SJSA1 (cell line): ENCODE data around the gene KLHDC8A. TPM values are rescaled to one million over a fixed set of nuclear protein-coding genes. Genes with fewer than 3 reads are reported as not detected.
"Not testable (repeated sequence)": the region's sequence is repeated elsewhere in the genome, so short reads cannot be mapped to it uniquely, and the experiment has no call there.

Experiments used
- DNase-seq, 2 experiments: peaks; one replicate each; pipeline ENCODE4 v3.0.0-alpha.2; 2015 to 2020; ENCODE audit warnings: low spot score in 2 of 2, low read depth in 1 of 2
- H3K27ac ChIP-seq: fragments of 250-450 bp; sonication (Bioruptor Pico); 2 replicates; pipeline ENCODE4 v1.5.1; 2020; ENCODE audit warnings: mild to moderate bottlenecking, moderate library complexity
- H3K27me3 ChIP-seq: fragments of 250-450 bp; sonication (Bioruptor Pico); replicated peaks from 2 replicates; pipeline ENCODE4 v1.5.1; 2020; ENCODE audit warnings: mild to moderate bottlenecking, moderate library complexity
- H3K36me3 ChIP-seq: fragments of 250-450 bp; sonication (Bioruptor Pico); 2 replicates; pipeline ENCODE4 v1.5.1; 2020; ENCODE audit warnings: mild to moderate bottlenecking
- H3K4me1 ChIP-seq: fragments of 250-450 bp; sonication (Bioruptor Pico); replicated peaks from 2 replicates; pipeline ENCODE4 v1.6.1; 2021; ENCODE audit warnings: mild to moderate bottlenecking
- H3K4me3 ChIP-seq: fragments of 250-450 bp; sonication (Bioruptor Pico); 2 replicates; pipeline ENCODE4 v1.5.1; 2020; ENCODE audit warnings: mild to moderate bottlenecking
- H3K9me3 ChIP-seq: fragments of 250-450 bp; sonication (Bioruptor Pico); replicated peaks from 2 replicates; pipeline ENCODE4 v1.5.1; 2020; ENCODE audit warnings: mild to moderate bottlenecking
- total RNA-seq: library from RNA; depleted of rRNA; stranded (reverse); fragments of >200 nt; shearing (Covaris generic); gene quantifications from 2 replicates; pipeline ENCODE4 v1.2.3, GENCODE V29; 2014; rRNA removed

KLHDC8A gene
- total RNA-seq, result not detected in 2 replicates

GRCh38 chr1:205356440-205357139 lies at the start of gene KLHDC8A:
TSS of gene KLHDC8A (minus strand) at chr1:205356922. CDS start at chr1:205343604, 13,318 bp downstream.
- DNase-seq, result no peak
- Histone ChIP-seq H3K4me1 (no peaks in the 10 kb centered on the region), H3K36me3 (no peaks in the 10 kb centered on the region), H3K27me3 (peaks cover 7% of the 10 kb centered on the region; the same call in 1 of the 2 replicates), H3K9me3 (no peaks in the 10 kb centered on the region), H3K27ac (no peak within 1 kb of the TSS), H3K4me3 (no peak within 1 kb of the TSS)

GRCh38 chr1:205406252-205406651 lies 49.5 kb upstream of the KLHDC8A start:
- peak in 1 of 2 experiments; percentile 4 for DNase-seq
- 0 out of 2 replicates have a peak, but pooled peaks cover 13% of the 10 kb centered on the region for H3K27me3 ChIP-seq
- not testable (repeated sequence) for H3K27ac ChIP-seq, H3K9me3 ChIP-seq, H3K4me3 ChIP-seq, H3K36me3 ChIP-seq, H3K4me1 ChIP-seq

GRCh38 chr1:205404484-205404883 lies 47.8 kb upstream of the KLHDC8A start:
- not testable (repeated sequence) for H3K27ac ChIP-seq, H3K4me3 ChIP-seq, H3K4me1 ChIP-seq, H3K36me3 ChIP-seq, H3K9me3 ChIP-seq, H3K27me3 ChIP-seq, DNase-seq

- peak in 1 of 2 experiments; percentile 21 for DNase-seq
- no peak overlapping the region for H3K27ac ChIP-seq
- H3K27me3 ChIP-seq, result peaks cover 20% of the 10 kb centered on the region
- H3K4me3 ChIP-seq, result no peak overlapping the region
- H3K4me1 ChIP-seq, result no peaks in the 10 kb centered on the region
- H3K36me3 ChIP-seq, result no peaks in the 10 kb centered on the region
- H3K9me3 ChIP-seq, result no peaks in the 10 kb centered on the region
Measured at GRCh38 chr1:205398586-205398985, 41.9 kb upstream of the KLHDC8A start.

GRCh38 chr1:205396967-205397616 lies 40.4 kb upstream of the KLHDC8A start:
- peaks cover 20% of the 10 kb centered on the region for H3K27me3 ChIP-seq
- no peaks in the 10 kb centered on the region for H3K4me1 ChIP-seq
- no peaks in the 10 kb centered on the region for H3K36me3 ChIP-seq
- DNase-seq, result no peak
- H3K27ac ChIP-seq, result no peak overlapping the region
- no peaks in the 10 kb centered on the region for H3K9me3 ChIP-seq
- H3K4me3 ChIP-seq, result no peak overlapping the region

GRCh38 chr1:205395616-205396015 lies 38.9 kb upstream of the KLHDC8A start:
- Histone ChIP-seq H3K4me3 (no peak overlapping the region), H3K9me3 (no peaks in the 10 kb centered on the region), H3K27ac (no peak overlapping the region), H3K27me3 (peaks cover 20% of the 10 kb centered on the region), H3K36me3 (no peaks in the 10 kb centered on the region), H3K4me1 (no peaks in the 10 kb centered on the region)
- DNase-seq, result no peak

GRCh38 chr1:205392650-205393049 lies 35.9 kb upstream of the KLHDC8A start:
- Histone ChIP-seq H3K27me3 (peaks cover 25% of the 10 kb centered on the region), H3K36me3 (no peaks in the 10 kb centered on the region), H3K4me3 (no peak overlapping the region), H3K9me3 (no peaks in the 10 kb centered on the region), H3K4me1 (no peaks in the 10 kb centered on the region), H3K27ac (no peak overlapping the region)
- no peak for DNase-seq

- Histone ChIP-seq H3K36me3 (no peaks in the 10 kb centered on the region), H3K9me3 (no peaks in the 10 kb centered on the region), H3K4me3 (no peak overlapping the region), H3K27ac (no peak overlapping the region), H3K4me1 (no peaks in the 10 kb centered on the region), H3K27me3 (peaks cover 16% of the 10 kb centered on the region)
- DNase-seq, result peak in 1 of 2 experiments; percentile 22
Measured at GRCh38 chr1:205391386-205391785, 34.7 kb upstream of the KLHDC8A start.

- no peaks in the 10 kb centered on the region for H3K9me3 ChIP-seq
- no peak overlapping the region for H3K27ac ChIP-seq
- no peak for DNase-seq
- H3K4me1 ChIP-seq, result no peaks in the 10 kb centered on the region
- no peak overlapping the region for H3K4me3 ChIP-seq
- H3K36me3 ChIP-seq, result no peaks in the 10 kb centered on the region
- peaks cover 8% of the 10 kb centered on the region; the same call in 1 of the 2 replicates for H3K27me3 ChIP-seq
Measured at GRCh38 chr1:205387845-205388244, 31.1 kb upstream of the KLHDC8A start.

- peak in 1 of 2 experiments; percentile 4 for DNase-seq
- H3K36me3 ChIP-seq, H3K4me1 ChIP-seq, H3K9me3 ChIP-seq, H3K27me3 ChIP-seq, H3K4me3 ChIP-seq, H3K27ac ChIP-seq: not testable (repeated sequence)
Measured at GRCh38 chr1:205382990-205383389, 26.3 kb upstream of the KLHDC8A start.

- Histone ChIP-seq H3K9me3 (no peaks in the 10 kb centered on the region), H3K4me1 (no peaks in the 10 kb centered on the region), H3K27me3 (peaks cover 2% of the 10 kb centered on the region; the same call in 1 of the 2 replicates), H3K36me3 (no peaks in the 10 kb centered on the region), H3K27ac (no peak overlapping the region), H3K4me3 (no peak overlapping the region)
- DNase-seq, result no peak
Measured at GRCh38 chr1:205382561-205382960, 25.8 kb upstream of the KLHDC8A start.

- H3K36me3 ChIP-seq, result no peaks in the 10 kb centered on the region
- H3K27ac ChIP-seq, result no peak overlapping the region
- H3K4me3 ChIP-seq, result no peak overlapping the region
- DNase-seq, result no peak
- H3K4me1 ChIP-seq, result peaks cover 8% of the 10 kb centered on the region
- H3K9me3 ChIP-seq, result no peaks in the 10 kb centered on the region
- no peaks in the 10 kb centered on the region; the same call in 1 of the 2 replicates for H3K27me3 ChIP-seq
Measured at GRCh38 chr1:205381305-205381704, 24.6 kb upstream of the KLHDC8A start.

- Histone ChIP-seq H3K4me3 (no peak overlapping the region), H3K9me3 (no peaks in the 10 kb centered on the region), H3K27ac (no peak overlapping the region), H3K36me3 (no peaks in the 10 kb centered on the region), H3K4me1 (peaks cover 12% of the 10 kb centered on the region), H3K27me3 (no peaks in the 10 kb centered on the region; the same call in 1 of the 2 replicates)
- DNase-seq, result no peak
Measured at GRCh38 chr1:205380882-205381281, 24.2 kb upstream of the KLHDC8A start.

GRCh38 chr1:205379056-205379455 lies 22.3 kb upstream of the KLHDC8A start:
- no peaks in the 10 kb centered on the region for H3K36me3 ChIP-seq
- no peaks in the 10 kb centered on the region for H3K9me3 ChIP-seq
- H3K4me1 ChIP-seq, result peaks cover 28% of the 10 kb centered on the region
- H3K27ac ChIP-seq, result no peak overlapping the region
- H3K27me3 ChIP-seq, result no peaks in the 10 kb centered on the region; the same call in 1 of the 2 replicates
- H3K4me3 ChIP-seq, result no peak overlapping the region
- no peak for DNase-seq
